IMR-90 (cell line): ENCODE measurements around the gene SYNM. TPM values are rescaled to one million over a fixed set of nuclear protein-coding genes. Genes with fewer than 3 reads are reported as not detected.

Experiments used
- ATAC-seq: fragments of 200-7000 bp; cut with Tn5 transposase; 2 replicates; pipeline ENCODE4 v1.9.1; 2020; ENCODE audit warnings: low read depth, mild to moderate bottlenecking, moderate library complexity
- BruUV-seq: library from RNA; stranded (reverse); fragments of 400-500 nt; replicated peaks from 2 replicates; lab custom pipeline; 2021; lab: Mats Ljungman, UMichigan
- CTCF ChIA-PET: fragments of 300-600 bp; formaldehyde crosslinking; extraction: SDS; loops from one replicate; lab custom pipeline; 2021; ENCODE audit warnings: antibody characterized with exemption; lab: Yijun Ruan, JAX
- POLR2A ChIA-PET: fragments of 300-600 bp; sonication (Branson Sonifier 250); formaldehyde crosslinking; loops from one replicate; lab custom pipeline; 2022; ENCODE audit warnings: antibody characterized with exemption; ENCODE audit not compliant: unreplicated experiment; lab: Charles Lee
- DNase-seq: peaks from one replicate; pipeline ENCODE4 v3.0.0; 2013
- H2AFZ ChIP-seq: replicated peaks from 2 replicates; pipeline ENCODE3; 2013; ENCODE audit warnings: low read length, mild to moderate bottlenecking; ENCODE audit not compliant: poor library complexity
- H2AK5ac ChIP-seq: 2 replicates; pipeline ENCODE4 v1.6.1; 2013; ENCODE audit warnings: low read depth, low read length, inconsistent platforms
- H2AK9ac ChIP-seq: replicated peaks from 2 replicates; pipeline ENCODE3; 2013; ENCODE audit warnings: mild to moderate bottlenecking, low read depth, low read length, moderate library complexity; ENCODE audit not compliant: poor library complexity
- H2BK120ac ChIP-seq: 2 replicates; pipeline ENCODE4 v1.6.1; 2013; ENCODE audit warnings: low read depth, low read length, inconsistent platforms
- H2BK15ac ChIP-seq: 3 replicates; pipeline ENCODE4 v1.6.1; 2013; ENCODE audit warnings: low read depth, low read length, inconsistent platforms
- H2BK20ac ChIP-seq: 2 replicates; pipeline ENCODE4 v1.6.1; 2013; ENCODE audit warnings: low read depth, mild to moderate bottlenecking, inconsistent platforms, low read length, moderate library complexity
- H2BK5ac ChIP-seq: 2 replicates; pipeline ENCODE4 v1.6.1; 2013; ENCODE audit warnings: mild to moderate bottlenecking, low read depth, low read length, inconsistent platforms; ENCODE audit not compliant: poor library complexity, severe bottlenecking
- H3K14ac ChIP-seq: replicated peaks from 2 replicates; pipeline ENCODE4 v1.6.1; 2013; ENCODE audit warnings: low read depth, low read length, inconsistent platforms
- H3K18ac ChIP-seq: 2 replicates; pipeline ENCODE4 v1.6.1; 2013; ENCODE audit warnings: low read depth, low read length, control low read depth
- H3K23ac ChIP-seq: 2 replicates; pipeline ENCODE4 v1.6.1; 2013; ENCODE audit warnings: low read depth, low read length, inconsistent platforms
- H3K27ac ChIP-seq: 2 replicates; pipeline ENCODE4 v1.5.1; 2013; ENCODE audit warnings: mild to moderate bottlenecking, control low read depth, low read length; ENCODE audit not compliant: insufficient read depth
- H3K27me3 ChIP-seq: 2 replicates; pipeline ENCODE4 v1.6.1; 2013; ENCODE audit warnings: low read length; ENCODE audit not compliant: control insufficient read depth, insufficient read depth
- H3K36me3 ChIP-seq: 2 replicates; pipeline ENCODE4 v1.6.1; 2013; ENCODE audit warnings: low read length, mixed read lengths; ENCODE audit not compliant: control insufficient read depth, insufficient read depth
- H3K4ac ChIP-seq: 2 replicates; pipeline ENCODE4 v1.6.1; 2013; ENCODE audit warnings: low read depth, low read length, inconsistent platforms
- H3K4me1 ChIP-seq: 2 replicates; pipeline ENCODE4 v1.6.1; 2013; ENCODE audit warnings: low read length, mixed read lengths; ENCODE audit not compliant: control insufficient read depth, insufficient read depth
- H3K4me2 ChIP-seq: 2 replicates; pipeline ENCODE4 v1.6.1; 2013; ENCODE audit warnings: low read depth, mild to moderate bottlenecking, control low read depth, low read length, moderate library complexity
- H3K4me3 ChIP-seq: 2 replicates; pipeline ENCODE4 v1.5.1; 2013; ENCODE audit warnings: low read depth, mild to moderate bottlenecking, control low read depth, low read length, moderate library complexity; ENCODE audit not compliant: insufficient read depth
- H3K56ac ChIP-seq: 2 replicates; pipeline ENCODE4 v1.6.1; 2013; ENCODE audit warnings: low read length, inconsistent platforms; ENCODE audit not compliant: insufficient read depth; ENCODE audit errors: extremely low read depth
- H3K79me1 ChIP-seq, 2 experiments: 2 replicates each; pipeline ENCODE4 v1.6.1; 2013; ENCODE audit warnings: low read length in 2 of 2, inconsistent platforms in 1 of 2, low read depth in 1 of 2
- H3K9ac ChIP-seq: 2 replicates; pipeline ENCODE4 v1.6.1; 2013; ENCODE audit warnings: low read depth, low read length, control low read depth
- H3K9me1 ChIP-seq: 2 replicates; pipeline ENCODE4 v1.6.1; 2013; ENCODE audit warnings: low read length, inconsistent platforms; ENCODE audit not compliant: insufficient read depth
- H3K9me3 ChIP-seq: 2 replicates; pipeline ENCODE4 v1.6.1; 2013; ENCODE audit warnings: low read length; ENCODE audit not compliant: control insufficient read depth, insufficient read depth
- H4K20me1 ChIP-seq: 2 replicates; pipeline ENCODE4 v1.6.1; 2013; ENCODE audit warnings: low read length, inconsistent platforms; ENCODE audit not compliant: insufficient read depth
- H4K5ac ChIP-seq: 2 replicates; pipeline ENCODE4 v1.6.1; 2013; ENCODE audit warnings: mild to moderate bottlenecking, low read depth, low read length, control low read depth
- H4K8ac ChIP-seq, 2 experiments: 2 replicates each; pipeline ENCODE4 v1.6.1; 2013; ENCODE audit warnings: low read depth in 2 of 2, low read length in 2 of 2, control low read depth in 1 of 2, inconsistent platforms in 1 of 2
- H4K91ac ChIP-seq: 2 replicates; pipeline ENCODE4 v1.6.1; 2013; ENCODE audit warnings: low read depth, low read length, inconsistent platforms; ENCODE audit not compliant: insufficient read depth
- CEBPB ChIP-seq: IDR thresholded peaks from 2 replicates; pipeline ENCODE4 v1.6.1; 2012; ENCODE audit warnings: low read depth, low read length, improper control_type of control experiment
- CHD1 ChIP-seq: IDR thresholded peaks from 2 replicates; pipeline ENCODE4 v1.6.1; 2012; ENCODE audit warnings: low read depth, low read length, improper control_type of control experiment
- CTCF ChIP-seq: conservative IDR thresholded peaks from 2 replicates; pipeline ENCODE4 v1.5.1; 2012; ENCODE audit warnings: mild to moderate bottlenecking, low read depth, low read length, improper control_type of control experiment
- FOS ChIP-seq: fragments of 150-350 bp; IDR thresholded peaks from 2 replicates; pipeline ENCODE4 v1.6.1; 2016; ENCODE audit warnings: low read depth, low read length
- MAZ ChIP-seq: IDR thresholded peaks from 2 replicates; pipeline ENCODE4 v1.6.1; 2012; ENCODE audit warnings: low read depth, mild to moderate bottlenecking, low read length, improper control_type of control experiment, moderate library complexity, borderline replicate concordance
- RAD21 ChIP-seq: IDR thresholded peaks from 2 replicates; pipeline ENCODE4 v1.6.1; 2012; ENCODE audit warnings: low read length, improper control_type of control experiment
- SMC3 ChIP-seq: fragments of 150-350 bp; IDR thresholded peaks from 2 replicates; pipeline ENCODE4 v1.6.1; 2016; ENCODE audit warnings: low read depth, mild to moderate bottlenecking, antibody characterized with exemption, low read length, moderate library complexity
- WGBS, 2 experiments: methylation state at CpG; one replicate each; pipeline versions ENCODE4 v1.1.5 to v1.1.7; 2013; ENCODE audit warnings: missing lambda C conversion rate in 2 of 2; ENCODE audit not compliant: insufficient read length in 1 of 2; ENCODE audit errors: extremely low coverage in 2 of 2; 5-methylcytosine and 5-hydroxymethylcytosine counted together
- dilution Hi-C: fragments of 300-500 bp; cut with HindIII; formaldehyde crosslinking; loops from one replicate; pipeline ENCODE4 v1.14.3; 2018; ENCODE audit warnings: low sequenced_read_pairs; ENCODE audit not compliant: unreplicated experiment
- in situ Hi-C: fragments of 300-500 bp; cut with MboI; formaldehyde crosslinking; loops from 3 replicates; pipeline ENCODE4 v1.14.3; 2019; ENCODE audit warnings: low sequenced_read_pairs, inconsistent platforms, mixed read lengths
- intact Hi-C: fragments of 100-400 bp; cut with micrococcal nuclease; formaldehyde crosslinking; loops from 2 replicates; pipeline ENCODE4 v1.10.0; 2022
- polyA plus RNA-seq, 3 experiments: library from polyadenylated mRNA; depleted of rRNA; stranded (reverse); fragments of >200 nt; gene quantifications; 2 replicates each; pipeline ENCODE4 v1.2.3, GENCODE V29; 2012; ENCODE audit warnings: low replicate concordance in 1 of 3
- total RNA-seq: library from RNA; depleted of rRNA; stranded (reverse); fragments of >200 nt; gene quantifications from 2 replicates; pipeline ENCODE4 v1.2.3, GENCODE V29; 2012

Gene SYNM
- total and polyA plus RNA-seq, 2 of the 4 experiments (the other 2 are of a cell fraction) = 2.1 to 3.4 TPM

- Histone ChIP-seq H3K4me1 (no peaks in the 10 kb centered on the region), H3K4me2 (peak overlapping the region; percentile 69), H2BK5ac (peak overlapping the region; percentile 14), H2AK5ac (no peak overlapping the region), H3K4ac (peak overlapping the region; percentile 49; the same call in 1 of the 2 replicates), H2AFZ (peak overlapping the region; percentile 84), H3K27ac (peak overlapping the region; percentile 14), H2BK15ac (peak overlapping the region; percentile 36; the same call in 1 of the 3 replicates), H4K5ac (peak overlapping the region; percentile 25), H4K91ac (peak overlapping the region; percentile 42), H3K14ac (peak overlapping the region; percentile 70), H4K8ac (peak overlapping the region; percentile 10 to 91), H3K79me1 (no peaks in the 10 kb centered on the region), H4K20me1 (no peaks in the 10 kb centered on the region), H3K36me3 (no peaks in the 10 kb centered on the region), H3K27me3 (no peaks in the 10 kb centered on the region), H3K23ac (peak overlapping the region; percentile 79; the same call in 1 of the 2 replicates), H2AK9ac (no peak overlapping the region), H3K9me3 (no peaks in the 10 kb centered on the region), H3K18ac (peak overlapping the region; percentile 19), H3K4me3 (peak overlapping the region; percentile 19; the same call in 1 of the 2 replicates), H2BK20ac (peak overlapping the region; percentile 72), H3K9me1 (no peaks in the 10 kb centered on the region), H3K56ac (peak overlapping the region; percentile 77; the same call in 1 of the 2 replicates), H3K9ac (peak overlapping the region; percentile 44; the same call in 1 of the 2 replicates), H2BK120ac (peak overlapping the region; percentile 64)
- no TSS peak for BruUV-seq
- intact Hi-C loops = loop anchor here (1.0 to 5.0 kb wide), 4 partner anchors 299 to 634 kb away; no protein-coding TSS in a partner anchor
- peak; percentile 94 for ATAC-seq
- in situ Hi-C loops = loop anchor here (5.0 to 10.0 kb wide), 3 partner anchors 422 to 632 kb away; no protein-coding TSS in a partner anchor
- dilution Hi-C loops = no loop called here
- ChIA-PET CTCF (interaction anchor here (0.6 to 2.0 kb wide), 15 partner anchors 8 to 634 kb away, joined by 3 to 8 read pairs (median 3); no protein-coding TSS in a partner anchor), POLR2A (interaction anchor here (0.6 kb wide), 2 partner anchors 482 to 572 kb away, joined by 3 read pairs; no protein-coding TSS in a partner anchor)
- WGBS, 2 experiments = no CpG with 5 or more reads among the region's 10 CpGs
- peak; percentile 86 for DNase-seq
- TF ChIP-seq MAZ = peak; percentile 49; the same call in 1 of the 2 replicates
- TF ChIP-seq CTCF = peak; percentile 91
- no peak for TF ChIP-seq FOS
- 0 out of 2 replicates have a peak, but pooled peaks have one; percentile 20 for TF ChIP-seq CEBPB
- no peak for TF ChIP-seq CHD1
- peak; percentile 88 for TF ChIP-seq SMC3
- peak; percentile 96 for TF ChIP-seq RAD21
Measured at GRCh38 chr15:99076555-99077308, 28.1 kb upstream of the SYNM start.
